DOHH2 (cell line): ENCODE results near the gene SELPLG.
"Not testable (repeated sequence)": the region's sequence is repeated elsewhere in the genome, so short reads cannot be mapped to it uniquely, and the experiment has no call there.

Experiments
- CTCF ChIP-seq: fragments of 200-600 bp; sonication (generic); IDR thresholded peaks from one replicate; pipeline ENCODE4 v1.5.1; 2014; ENCODE audit warnings: antibody characterized with exemption, mild to moderate bottlenecking, low read depth, low read length; ENCODE audit not compliant: poor library complexity, severe bottlenecking
- EZH2phosphoT487 ChIP-seq: fragments of 200-600 bp; sonication (generic); IDR thresholded peaks from 2 replicates; pipeline ENCODE4 v1.6.1; 2017; ENCODE audit warnings: borderline replicate concordance, mild to moderate bottlenecking, antibody characterized with exemption, low read length, moderate library complexity, mixed read lengths

- not testable (repeated sequence) for TF ChIP-seq CTCF, EZH2phosphoT487
These were observed 14.8 kb downstream of the SELPLG start for GRCh38 chr12:108618953-108619274.
